ENCODE data around the gene ABCD2.
"Not testable (repeated sequence)": the region's sequence is repeated elsewhere in the genome, so short reads cannot be mapped to it uniquely, and the experiment has no call there.

Gene ABCD2

GRCh38 chr12:39610436-39611025, 9.1 kb downstream of the ABCD2 start:
- DNase-seq = no peak

GRCh38 chr12:39606712-39607423, 12.7 kb downstream of the ABCD2 start:
- no peak for DNase-seq

GRCh38 chr12:39605996-39606395, 13.6 kb downstream of the ABCD2 start:
- peak; percentile 41 for DNase-seq

DNA sequence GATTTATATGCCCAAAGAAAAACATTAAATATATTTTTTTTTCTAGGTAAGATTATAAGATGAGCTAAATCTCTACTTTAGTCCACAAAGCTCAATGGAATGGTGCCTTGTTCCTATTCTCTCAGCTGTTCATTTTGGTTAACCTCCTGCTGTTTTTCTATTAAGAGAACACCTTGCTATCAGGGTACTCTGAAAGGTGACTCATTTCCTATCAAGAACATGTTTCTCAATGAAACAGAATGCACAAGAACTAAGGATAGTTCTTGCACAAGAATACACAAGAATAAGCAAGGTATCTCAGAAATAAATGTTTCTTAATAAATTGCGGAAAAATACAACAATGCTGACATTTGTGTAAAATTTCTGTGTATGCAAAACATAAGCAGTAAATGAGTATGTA, 14.1 kb downstream of the ABCD2 start:
- peak; percentile 6 for DNase-seq

GRCh38 chr12:39603065-39603464, 16.5 kb downstream of the ABCD2 start:
- no peak for DNase-seq

GRCh38 chr12:39601951-39602350, 17.7 kb downstream of the ABCD2 start:
- DNase-seq = not testable (repeated sequence)

DNA sequence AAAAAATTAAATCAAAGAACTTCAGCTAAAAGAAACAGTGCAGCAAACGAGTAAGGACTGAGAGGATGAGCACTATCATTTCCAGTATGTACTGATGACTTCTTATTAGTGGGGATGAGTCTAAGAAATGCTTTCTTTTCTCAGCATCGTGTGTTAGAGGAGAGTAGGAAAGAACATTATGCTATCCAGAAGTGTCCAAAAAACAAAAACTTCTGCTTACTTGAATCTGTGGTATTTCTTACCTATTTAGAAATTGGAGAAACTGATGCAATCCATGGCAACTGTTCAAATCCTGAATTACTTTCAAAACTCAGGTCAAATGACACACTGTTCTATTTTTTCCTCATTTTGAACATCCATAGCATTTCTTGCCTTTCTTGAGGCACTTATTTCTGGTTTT, 23.7 kb downstream of the ABCD2 start:
- DNase-seq = no peak

DNA sequence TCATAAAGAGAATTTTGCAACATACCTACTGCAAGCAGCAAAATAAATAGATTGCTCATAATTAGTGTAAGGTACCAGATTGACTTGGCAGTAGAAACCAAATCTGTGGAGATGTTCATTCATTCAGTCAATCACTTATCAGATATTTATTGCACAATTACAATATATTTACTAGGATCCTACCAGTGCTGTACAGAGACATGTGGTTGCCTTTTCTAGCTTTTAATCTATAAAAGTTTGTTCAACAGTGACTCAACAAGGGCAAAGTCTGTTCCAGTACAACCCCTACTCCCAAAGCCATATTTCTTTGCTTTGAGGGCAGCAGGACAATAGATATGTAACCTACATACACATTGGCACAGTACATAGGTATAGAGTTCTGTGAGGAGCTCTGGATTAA, 27.3 kb downstream of the ABCD2 start:
- no peak for DNase-seq

DNA sequence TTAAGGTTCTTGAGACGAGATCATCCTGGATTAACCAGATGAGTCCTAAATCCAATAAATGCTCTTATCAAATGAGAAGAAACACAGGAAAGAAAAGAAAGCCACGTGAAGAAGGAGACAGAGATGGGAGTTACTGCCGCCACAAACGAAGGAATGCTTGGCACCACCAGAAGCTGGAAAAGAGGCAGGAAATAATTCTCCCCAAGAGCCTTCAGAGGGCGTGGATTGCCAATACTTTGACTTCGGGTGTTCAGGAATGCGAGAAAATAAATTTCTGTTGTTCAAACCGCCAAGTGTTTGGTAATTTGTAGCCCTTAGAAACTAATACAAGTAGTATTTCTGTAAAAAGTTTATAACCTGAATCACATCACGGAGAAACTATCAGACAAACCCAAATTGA, 31.3 kb downstream of the ABCD2 start:
- no peak for DNase-seq

DNA sequence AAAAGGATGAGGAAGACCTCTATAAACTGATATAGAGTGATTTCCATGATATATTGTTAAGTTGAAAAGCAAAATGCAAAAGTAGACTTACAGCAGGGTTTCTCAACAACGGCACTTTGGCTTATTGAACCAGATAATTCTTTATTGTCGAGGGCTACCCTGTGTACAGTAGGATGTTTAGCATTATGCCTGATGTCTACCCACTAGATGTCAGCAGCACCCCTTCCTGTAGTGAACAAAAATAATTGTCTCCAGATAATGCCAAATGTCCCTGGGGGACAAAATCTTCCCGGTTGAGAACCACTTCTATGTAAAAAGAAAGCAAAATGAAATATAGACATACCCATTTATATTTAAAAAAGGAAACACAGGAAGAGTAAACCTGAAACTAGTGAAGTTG, 32.4 kb downstream of the ABCD2 start:
- peak; percentile 4 for DNase-seq

- no peak for DNase-seq
Observed at GRCh38 chr12:39586816-39587215, 32.8 kb downstream of the ABCD2 start.

- DNase-seq = peak; percentile 3
Observed at GRCh38 chr12:39581592-39581991, 38.0 kb downstream of the ABCD2 start.

- no peak for DNase-seq
Observed at GRCh38 chr12:39575498-39575875, 44.1 kb downstream of the ABCD2 start.

DNA sequence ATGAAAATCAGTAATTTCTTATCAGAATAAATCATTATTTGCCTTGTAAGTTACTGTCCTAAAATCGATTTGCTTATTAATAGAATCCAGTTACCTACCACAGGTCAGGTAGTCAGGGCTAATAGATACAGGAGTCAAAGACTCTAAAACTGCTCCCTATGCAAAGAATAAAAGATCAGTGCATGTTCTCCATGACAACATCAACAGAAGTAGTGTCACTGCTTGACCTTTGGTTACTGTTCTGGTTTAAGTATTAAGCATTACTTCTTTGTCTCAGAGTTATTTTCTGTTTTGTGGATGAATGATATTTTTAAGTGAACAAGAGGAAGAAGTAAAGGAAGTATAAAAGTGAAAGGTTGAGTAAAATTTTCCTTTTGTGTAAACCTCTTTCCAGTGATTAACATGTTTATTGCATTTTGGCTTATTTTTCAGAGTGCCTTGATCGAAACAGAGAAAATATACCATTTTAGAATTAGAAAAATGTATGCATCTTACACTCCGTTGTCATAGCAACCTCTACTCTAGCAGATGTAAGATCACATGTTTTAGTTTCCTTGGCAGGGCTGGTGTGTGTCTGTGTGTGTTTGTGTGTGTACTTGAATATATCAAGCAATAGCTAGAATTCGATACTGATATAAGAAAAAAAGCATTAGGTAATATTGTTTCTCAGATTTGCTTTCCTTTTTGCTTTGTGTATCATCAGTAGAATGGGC, 44.7 kb downstream of the ABCD2 start:
- DNase-seq = no peak

DNA sequence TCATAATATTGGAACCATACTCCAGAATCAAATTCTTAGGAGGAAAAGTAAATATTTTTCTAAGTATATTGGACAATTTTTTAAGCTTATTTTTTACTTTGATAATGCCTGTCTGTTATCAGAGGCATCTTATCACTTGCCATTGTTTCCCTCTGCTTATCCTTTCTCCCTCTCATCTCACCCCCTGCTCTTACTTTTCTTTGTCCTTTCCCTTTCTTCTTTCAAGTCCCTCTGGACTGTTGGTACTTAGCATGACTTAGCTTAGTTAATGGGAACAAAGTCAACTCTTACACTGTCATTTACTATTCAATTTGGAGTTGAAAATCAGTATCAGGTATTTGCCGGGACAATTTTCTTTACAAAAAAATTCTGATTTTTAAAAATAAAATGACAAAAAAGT, 45.2 kb downstream of the ABCD2 start:
- no peak for DNase-seq

DNA sequence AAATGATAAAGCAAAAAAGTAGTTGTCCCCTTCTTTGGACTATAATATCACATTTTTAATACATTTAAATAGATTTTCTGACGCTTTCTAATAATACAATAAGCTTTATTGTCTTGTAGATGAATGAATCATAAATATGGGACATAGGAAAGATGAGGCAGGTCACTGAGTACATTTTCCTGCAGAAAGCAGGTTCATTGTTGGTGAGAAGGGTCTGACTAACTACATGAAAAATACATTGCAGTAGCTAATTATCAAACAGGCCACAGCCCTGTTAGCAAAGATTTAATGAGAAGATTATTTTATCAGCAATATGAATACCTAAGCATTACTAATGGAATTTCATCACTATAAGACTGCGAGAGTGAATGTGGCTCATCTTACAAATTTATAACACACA, 45.6 kb downstream of the ABCD2 start:
- no peak for DNase-seq

DNA sequence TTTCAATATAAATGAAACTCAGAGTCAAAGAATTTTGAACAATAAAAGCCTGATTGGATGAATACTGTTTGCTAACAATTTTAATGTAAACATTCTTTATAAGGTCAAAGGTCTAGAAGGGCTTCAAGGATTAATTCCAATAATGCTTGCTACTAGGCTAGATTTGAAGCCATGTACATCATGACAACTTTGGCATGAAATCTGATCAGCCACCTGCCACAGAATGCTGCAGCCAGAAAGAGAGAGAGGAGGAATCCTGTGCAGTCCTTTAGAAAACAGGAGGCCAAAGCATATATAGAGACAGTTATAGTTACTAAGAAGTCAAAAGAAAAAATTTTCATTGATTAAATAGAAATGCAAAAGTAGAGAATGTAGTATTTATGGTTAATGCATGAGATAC, 47.1 kb downstream of the ABCD2 start:
- DNase-seq = no peak

GRCh38 chr12:39571351-39571750, 48.3 kb downstream of the ABCD2 start:
- DNase-seq = no peak

DNA sequence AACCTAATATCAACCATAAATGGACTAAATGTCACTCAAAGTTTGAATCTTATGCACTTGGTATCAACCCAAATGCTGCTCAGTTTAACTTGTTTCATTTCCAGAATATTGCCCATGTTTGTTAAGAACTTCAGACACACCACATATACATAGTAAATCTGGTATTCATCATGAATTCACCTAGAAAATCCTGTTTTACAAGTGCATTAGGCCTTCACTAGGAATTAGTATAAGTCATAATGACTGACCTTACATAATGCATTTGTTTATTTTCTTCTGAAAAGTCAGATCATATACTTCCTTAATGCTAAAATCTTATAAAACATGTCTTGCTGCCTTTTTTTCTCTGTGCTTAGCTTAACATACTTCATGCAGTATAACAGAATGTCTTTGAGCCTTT, 66.1 kb downstream of the ABCD2 start:
- DNase-seq = no peak

DNA sequence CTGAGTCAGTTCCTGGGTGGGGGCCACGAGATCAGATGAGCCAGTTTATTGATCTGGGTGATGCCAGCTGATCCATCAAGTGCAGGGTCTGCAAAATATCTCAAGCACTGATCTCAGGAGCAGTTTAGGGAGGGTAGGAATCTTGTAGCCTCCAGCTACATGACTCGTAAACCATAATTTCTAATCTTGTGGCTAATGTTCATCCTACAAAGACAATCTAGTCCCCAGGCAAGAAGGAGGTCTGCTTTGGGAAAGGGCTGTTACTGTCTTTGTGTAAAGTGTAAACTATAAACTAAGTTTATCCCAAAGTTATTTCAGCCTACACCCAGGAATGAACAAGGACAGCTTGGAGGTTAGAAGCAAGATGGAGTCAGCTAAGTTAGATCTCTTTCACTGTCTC, 75.4 kb downstream of the ABCD2 start:
- not testable (repeated sequence) for DNase-seq

DNA sequence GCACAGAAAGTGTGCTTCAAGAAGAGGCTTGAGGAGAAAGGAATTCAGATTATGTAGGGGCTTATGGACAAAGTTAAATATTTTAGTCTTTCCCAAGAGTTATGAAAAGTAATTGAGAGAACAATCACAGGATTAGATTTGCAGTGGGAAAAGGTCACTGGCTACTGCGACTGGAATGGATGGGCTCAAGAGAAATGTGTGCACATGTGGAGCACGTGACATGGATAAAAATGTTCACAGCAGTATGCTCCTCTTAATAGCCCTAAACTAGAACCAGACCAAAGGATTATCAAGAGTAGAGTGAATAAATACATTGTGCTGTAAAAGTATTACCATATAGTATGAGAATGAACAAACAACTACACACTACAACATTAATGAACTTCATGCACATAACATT, 78.1 kb downstream of the ABCD2 start:
- no peak for DNase-seq

DNA sequence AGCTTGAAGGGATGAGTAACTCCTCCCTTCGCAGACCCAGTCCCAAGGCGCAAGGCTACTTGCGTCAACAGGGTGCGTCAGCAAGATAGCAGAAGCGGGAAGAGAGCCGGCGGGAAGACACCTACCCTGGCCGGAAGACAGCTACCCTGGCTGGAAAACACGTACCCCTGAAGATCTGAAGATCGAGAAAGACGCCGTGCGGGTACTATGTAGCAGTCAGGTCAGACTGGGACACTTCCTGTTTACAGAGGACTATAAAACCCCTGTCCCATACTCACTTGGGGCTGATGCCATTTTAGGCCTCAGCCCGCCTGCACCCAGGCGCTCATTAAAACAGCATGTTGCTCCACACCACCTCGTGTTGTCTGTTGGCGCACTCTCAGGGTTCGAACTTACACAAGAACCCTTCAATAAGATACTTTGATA, 80.9 kb downstream of the ABCD2 start:
- DNase-seq = no peak

DNA sequence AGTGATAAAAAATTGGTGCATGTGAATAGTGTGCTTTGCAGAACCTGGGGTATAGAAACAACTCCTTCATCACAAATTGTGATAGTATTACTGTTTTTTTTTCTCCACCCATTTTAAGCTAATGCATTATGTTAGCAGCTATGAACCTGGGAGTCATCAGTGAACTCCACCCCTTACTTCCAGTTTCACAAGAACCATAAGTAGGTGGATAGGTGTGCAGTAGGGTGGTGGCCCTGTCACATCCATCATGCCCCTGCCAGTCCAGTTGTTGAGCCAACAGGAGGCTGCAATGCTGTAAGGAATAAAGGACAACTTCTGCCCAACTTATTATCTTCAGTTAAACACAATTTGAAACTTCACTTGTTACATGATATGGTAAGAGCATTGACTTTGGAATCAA, 85.7 kb downstream of the ABCD2 start:
- DNase-seq = no peak

DNA sequence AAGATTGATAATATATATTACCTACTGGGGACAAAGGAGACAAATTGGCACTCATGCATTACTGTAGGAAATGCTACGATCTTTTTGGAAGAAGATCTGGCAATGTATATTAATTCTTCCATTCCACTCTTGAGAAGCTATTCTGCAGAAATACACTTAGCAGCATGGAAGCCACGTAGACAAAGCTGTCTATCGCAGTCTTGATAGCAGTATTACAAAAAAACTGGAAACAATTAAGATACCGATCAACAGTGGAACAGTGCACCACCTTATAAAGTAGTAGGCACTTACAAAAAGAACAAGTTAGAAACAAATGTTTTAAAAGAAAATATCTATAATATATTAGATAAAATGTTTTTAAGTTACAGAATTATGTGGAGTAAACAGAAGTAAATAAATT, 87.2 kb downstream of the ABCD2 start:
- DNase-seq = no peak
